SK-N-SH (cell line): ENCODE data around the gene DGKD.

ENCODE experiments used
- CTCF ChIP-seq: fragments of 200-600 bp; sonication (generic); IDR thresholded peaks from 2 replicates; pipeline ENCODE4 v1.6.1; 2017; ENCODE audit warnings: antibody characterized with exemption, mild to moderate bottlenecking, moderate library complexity
- EZH2phosphoT487 ChIP-seq: fragments of 200-600 bp; sonication (generic); IDR thresholded peaks from 2 replicates; pipeline ENCODE4 v1.6.1; 2017; ENCODE audit warnings: low read depth, mixed run types, mild to moderate bottlenecking, antibody characterized with exemption, moderate library complexity, borderline replicate concordance
- IRF3 ChIP-seq: fragments of 150-350 bp; IDR thresholded peaks from 2 replicates; pipeline ENCODE4 v1.6.1; 2016; ENCODE audit warnings: mild to moderate bottlenecking, low read depth, low read length
- RAD21 ChIP-seq: IDR thresholded peaks from 2 replicates; pipeline ENCODE4 v1.6.1; 2012; ENCODE audit warnings: mild to moderate bottlenecking, low read length
- RFX5 ChIP-seq: IDR thresholded peaks from 2 replicates; pipeline ENCODE4 v1.6.1; 2012; ENCODE audit warnings: mild to moderate bottlenecking, improper control_type of control experiment, low read length

GRCh38 chr2:233497692-233498091 is 143.4 kb downstream of the DGKD start:
- TF ChIP-seq EZH2phosphoT487 (no peak), CTCF (no peak), IRF3 (no peak), RAD21 (no peak), RFX5 (no peak)
